Stimulated activated CD8-positive, alpha-beta memory T cell treated with anti-CD3 and anti-CD28 coated beads, Interleukin-4, amount 100 ng/mL, for 1 hour (primary cell): ENCODE data around the gene MIEF2.

ENCODE experiments used
- DNase-seq, 2 donors: peaks; one replicate each; pipeline ENCODE4 v3.0.0-alpha.2; 2020; ENCODE audit warnings: low read depth in 2 of 2, low spot score in 1 of 2

MIEF2 gene

GRCh38 chr17:18254888-18255649, 5.4 kb upstream of the MIEF2 start:
- no peak for DNase-seq

GRCh38 chr17:18256351-18256750, 4.1 kb upstream of the MIEF2 start:
- no peak for DNase-seq

GRCh38 chr17:18256776-18257175, 3.7 kb upstream of the MIEF2 start:
- DNase-seq, result no peak

- DNase-seq, result no peak
These were observed 3.0 kb upstream of the MIEF2 start for GRCh38 chr17:18257268-18257981.

GRCh38 chr17:18257982-18258355, 2.5 kb upstream of the MIEF2 start:
- DNase-seq, result peak in 1 of 2 donors; percentile 26

- peak in 1 of 2 donors; percentile 38 for DNase-seq
These were observed 2.0 kb upstream of the MIEF2 start, which contains the start of gene FLII for GRCh38 chr17:18258356-18259038. FLII (minus strand) TSS chr17:18258738; CDS start chr17:18258690, 48 bp downstream.

- DNase-seq, result no peak
These were observed 686 bp upstream of the MIEF2 start for GRCh38 chr17:18259621-18260331.

GRCh38 chr17:18261146-18261515, 669 bp downstream of the MIEF2 start:
- no peak for DNase-seq

GRCh38 chr17:18261659-18262058, 1.2 kb downstream of the MIEF2 start:
- DNase-seq, result no peak

- DNase-seq, result no peak
These were observed 1.6 kb downstream of the MIEF2 start for GRCh38 chr17:18262111-18262510.

GRCh38 chr17:18262641-18263040, 2.2 kb downstream of the MIEF2 start:
- DNase-seq, result no peak

- no peak for DNase-seq
These were observed 3.6 kb downstream of the MIEF2 start for GRCh38 chr17:18263885-18264682.

- DNase-seq, result no peak
These were observed 6.9 kb downstream of the MIEF2 start for GRCh38 chr17:18267366-18267765.

- DNase-seq, result no peak
These were observed 7.7 kb downstream of the MIEF2 start for GRCh38 chr17:18267927-18268711.

GRCh38 chr17:18270046-18270931, 9.8 kb downstream of the MIEF2 start:
- DNase-seq, result no peak

- no peak for DNase-seq
These were observed 16.6 kb downstream of the MIEF2 start for GRCh38 chr17:18277076-18277475.

GRCh38 chr17:18278867-18279266, 18.4 kb downstream of the MIEF2 start:
- no peak for DNase-seq

- DNase-seq, result no peak
These were observed 19.8 kb downstream of the MIEF2 start for GRCh38 chr17:18280249-18280648.
